ENCODE data around the gene OR10K1. TPM values are rescaled to one million over a fixed set of nuclear protein-coding genes. Genes with fewer than 3 reads are reported as not detected.

Gene OR10K1
- total and polyA plus RNA-seq, 9 of the 15 experiments (the other 6 are each of a cell fraction or from before 2014, with no cell fraction given), result not detected

GRCh38 chr1:158434741-158435140 lies 26.9 kb upstream of the OR10K1 start:
- H3K79me2 ChIP-seq (ENCODE audit: control insufficient read depth, insufficient read depth, low read length), result no peaks in the 10 kb centered on the region
- H3K27ac ChIP-seq (ENCODE audit: extremely low read depth, low read depth, low read length), result no peak overlapping the region
- no peak overlapping the region for H3K4me2 ChIP-seq (ENCODE audit: insufficient read depth, low read length)
- H3K9me3 ChIP-seq (replicated peaks; ENCODE audit: control insufficient read depth, insufficient read depth, low read depth, low read length), result no peaks in the 10 kb centered on the region
- H3K36me3 ChIP-seq (ENCODE audit: control insufficient read depth, insufficient read depth, low read length), result no peaks in the 10 kb centered on the region
- no peak for TF ChIP-seq TAF1 (IDR thresholded peaks at IDR 0.05; ENCODE audit: control insufficient read depth, extremely low read depth, insufficient read depth, low read length, severe bottlenecking)
- no peak for TF ChIP-seq ZHX1 (conservative IDR thresholded peaks at IDR 0.05; ENCODE audit: low read length)
- TF ChIP-seq SMAD4 (CRISPR knock-in tag; conservative IDR thresholded peaks at IDR 0.05), result no peak
- TF ChIP-seq HNRNPL (IDR thresholded peaks at IDR 0.05; ENCODE audit: low read depth, low read length), result no peak
- in situ Hi-C loops (cut with MboI), result no loop called here
- no peaks in the 10 kb centered on the region for H3K9me1 ChIP-seq (ENCODE audit: control insufficient read depth, insufficient read depth, low read length)
- no peaks in the 10 kb centered on the region for H3K27me3 ChIP-seq (ENCODE audit: control insufficient read depth in 2 of 2, insufficient read depth in 2 of 2, low read length in 2 of 2)
- H2AFZ ChIP-seq (ENCODE audit: low read depth, low read length), result no peak overlapping the region
- no TSS peak for BruUV-seq (replicated peaks)
- ATAC-seq (no peak), FAIRE-seq (no peak), DNase-seq (ENCODE audit: extremely low read depth in 1 of 4, low spot score in 3 of 4) (no peak)
- no peaks in the 10 kb centered on the region for H3K4me1 ChIP-seq (replicated peaks in 1 of 2; ENCODE audit: control insufficient read depth in 2 of 2, insufficient read depth in 2 of 2, low read length in 2 of 2)
- intact Hi-C loops (cut with micrococcal nuclease), result no loop called here
- ChIA-PET POLR2A (no interaction called here), CTCF (ENCODE audit: low intra/inter-chr PET ratio) (no interaction called here)
- WGBS (ENCODE audit: insufficient coverage, low coverage, missing lambda C conversion rate), result 0% methylated on average over 3 of the region's 3 CpGs
- H4K20me1 ChIP-seq (replicated peaks; ENCODE audit: control insufficient read depth, insufficient read depth, low read length), result no peaks in the 10 kb centered on the region
- no peak overlapping the region for H3K4me3 ChIP-seq
- no peak overlapping the region for H3K9ac ChIP-seq (ENCODE audit: insufficient read depth in 1 of 2, low read depth in 2 of 2, low read length in 2 of 2)

Measured in K562 (cell line).